Measurements from ENCODE around the gene ZNF490. TPM values are rescaled to one million over a fixed set of nuclear protein-coding genes. Genes with fewer than 3 reads are reported as not detected.

Gene ZNF490
- total RNA-seq, result 5.5 and 7.1 TPM in 2 replicates

DNA sequence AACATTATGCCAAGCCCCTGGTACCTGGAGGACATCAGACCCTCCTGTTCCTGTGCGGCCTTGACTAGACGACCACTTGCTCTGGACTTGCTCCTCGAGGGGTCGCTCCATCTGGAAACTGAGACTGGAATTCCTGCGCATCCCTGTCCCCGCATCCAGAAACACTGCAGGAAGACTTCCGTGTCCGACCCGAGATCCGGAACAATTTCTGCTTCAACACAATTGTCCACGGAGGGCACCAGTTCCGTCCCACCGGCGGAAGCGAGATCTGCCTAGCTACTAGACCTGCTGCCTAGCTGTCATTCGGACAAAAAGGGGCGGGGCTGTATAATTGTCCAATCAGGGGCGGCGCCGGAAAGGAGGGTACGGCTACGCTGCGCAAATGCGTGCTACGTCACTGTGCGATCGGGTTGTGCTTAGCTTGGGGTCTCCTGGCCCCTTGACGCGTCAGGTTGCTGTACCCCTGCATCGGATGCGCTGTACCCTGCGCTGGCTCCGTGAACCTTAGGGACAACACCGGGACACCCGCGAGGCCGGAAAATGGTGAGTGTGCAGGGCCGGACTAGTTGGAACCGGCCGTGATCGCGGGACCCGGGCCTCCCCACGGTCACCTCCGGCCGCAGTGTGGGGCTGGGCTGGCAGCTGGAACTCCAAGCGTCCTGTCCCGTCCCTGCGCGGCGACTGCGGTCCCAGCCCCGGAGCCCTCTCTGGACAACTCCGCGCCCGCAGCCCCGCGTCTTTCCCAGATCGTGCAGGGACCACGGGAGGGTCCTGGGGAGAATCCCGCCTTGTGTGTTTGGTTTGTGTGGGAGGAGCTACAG, at the start of gene ZNF490, which contains the start of gene ZNF791:
TSS of gene ZNF490 (minus strand) at position 274 of the 821 bp plus-strand sequence. CDS start at position 141, 133 bp downstream.
TSS of gene ZNF791 (plus strand) at position 381 of the 821 bp plus-strand sequence. CDS start at position 541, 160 bp downstream.

DNA sequence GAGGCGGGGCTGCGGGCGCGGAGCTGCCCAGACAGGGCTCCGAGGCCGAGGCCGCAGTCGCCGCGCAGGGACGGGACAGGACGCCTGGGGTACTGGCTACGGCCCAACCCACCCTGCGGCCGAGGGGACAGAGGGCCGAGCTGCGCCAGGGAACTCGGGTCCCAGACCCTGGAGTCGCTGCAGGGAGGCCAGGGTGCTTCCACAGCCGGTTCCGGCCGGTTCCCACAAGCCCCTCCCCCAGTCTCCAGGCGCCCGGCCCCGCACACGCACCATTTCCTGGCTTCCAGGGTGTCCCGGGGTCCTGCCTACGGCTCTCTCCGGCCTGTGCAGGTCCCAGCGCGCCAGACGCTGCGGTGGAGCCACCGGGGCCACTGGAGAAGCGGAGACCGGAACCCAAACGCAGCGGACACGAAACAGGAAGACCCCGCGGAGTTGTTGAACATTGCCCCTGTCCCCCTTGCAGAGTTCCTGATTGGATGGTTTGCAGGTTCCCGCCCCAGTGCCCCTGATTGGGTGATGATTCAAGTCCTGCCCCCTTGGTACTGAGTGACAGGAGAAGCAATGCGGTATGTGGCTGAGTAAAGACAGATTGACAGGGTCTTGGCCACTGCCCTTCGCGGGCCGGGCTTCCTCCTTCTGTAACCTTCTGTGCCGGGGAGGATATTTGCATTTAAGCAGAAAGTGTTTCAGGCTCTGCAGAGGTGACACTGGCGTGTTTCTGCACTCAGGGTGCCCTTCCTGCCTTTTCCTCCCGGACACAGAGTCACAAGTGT, 59.4 kb downstream of the ZNF490 start, which contains the start of gene ZNF564:
TSS of gene ZNF564 (minus strand) at position 423 of the 773 bp plus-strand sequence. CDS start at position 273, 150 bp downstream.

Other genes with a start within 250 kb of the ZNF490 start
- gene ZNF442, start 245.1 kb downstream of the ZNF490 start, total RNA-seq, result 0.81 and 1.8 TPM in 2 replicates
- 3.7 and 4.4 TPM in 2 replicates for gene ZNF799, start 209.5 kb downstream of the ZNF490 start, total RNA-seq
- 3.7 and 4.5 TPM in 2 replicates for gene ZNF443, start 169.8 kb downstream of the ZNF490 start, total RNA-seq
- 2.6 and 3.6 TPM in 2 replicates for gene ZNF709, start 126.0 kb downstream of the ZNF490 start, total RNA-seq
- 7.4 and 8.1 TPM in 2 replicates for gene ZNF564, start 59.3 kb downstream of the ZNF490 start, total RNA-seq
- gene ZNF791, start 107 bp upstream of the ZNF490 start, total RNA-seq, result 13.1 and 13.3 TPM in 2 replicates
- 26.6 and 33.1 TPM in 2 replicates for gene MAN2B1, start 55.9 kb upstream of the ZNF490 start, total RNA-seq
- 9.5 and 11.8 TPM in 2 replicates for gene WDR83, start 56.0 kb upstream of the ZNF490 start, total RNA-seq
- gene DHPS, start 71.1 kb upstream of the ZNF490 start, total RNA-seq, result 47.1 and 64.1 TPM in 2 replicates
- not detected in 2 replicates for gene GNG14, start 77.2 kb upstream of the ZNF490 start, total RNA-seq
- 5.6 and 9.3 TPM in 2 replicates for gene FBXW9, start 85.8 kb upstream of the ZNF490 start, total RNA-seq
- 29.8 and 31.5 TPM in 2 replicates for gene TNPO2, start 113.1 kb upstream of the ZNF490 start, total RNA-seq
- gene TRIR, start 123.9 kb upstream of the ZNF490 start, total RNA-seq, result 149 and 154 TPM in 2 replicates
- gene GET3, start 126.7 kb upstream of the ZNF490 start, total RNA-seq, result 96.2 and 110 TPM in 2 replicates
- gene BEST2, start 141.0 kb upstream of the ZNF490 start, total RNA-seq, result not detected in 2 replicates
- gene HOOK2, start 164.7 kb upstream of the ZNF490 start, total RNA-seq, result 11.7 and 17.2 TPM in 2 replicates
- 28.0 and 50.4 TPM in 2 replicates for gene JUNB, start 180.7 kb upstream of the ZNF490 start, total RNA-seq
- 224 and 246 TPM in 2 replicates for gene PRDX2, start 191.0 kb upstream of the ZNF490 start, total RNA-seq
- not detected in 2 replicates for gene THSD8, start 191.3 kb upstream of the ZNF490 start, total RNA-seq
- gene RNASEH2A, start 195.8 kb upstream of the ZNF490 start, total RNA-seq, result 18.4 and 35.4 TPM in 2 replicates
- not detected in 2 replicates for gene RTBDN, start 223.8 kb upstream of the ZNF490 start, total RNA-seq
- gene MAST1, start 227.7 kb upstream of the ZNF490 start, total RNA-seq, result 0.09 and 0.36 TPM in 2 replicates

Measured in endothelial cell of coronary artery (primary cell).